CD14-positive monocyte (primary cell): ENCODE results near the gene SETDB1. TPM values are rescaled to one million over a fixed set of nuclear protein-coding genes. Genes with fewer than 3 reads are reported as not detected.

Experiments used
- DNase-seq, 3 donors: peaks; one replicate each; pipeline ENCODE4 v3.0.0-alpha.2; 2011 to 2022
- H2AFZ ChIP-seq: 2 replicates; pipeline ENCODE4 v1.6.0; 2012; ENCODE audit warnings: mild to moderate bottlenecking, low read depth, low read length, inconsistent platforms; ENCODE audit not compliant: insufficient read depth, poor library complexity, severe bottlenecking
- H3K27ac ChIP-seq, 2 donors: 1 replicate in 1 of 2; 2 replicates in 1 of 2; pipeline ENCODE4 v1.5.1; 2012 to 2013; ENCODE audit warnings: low read length in 2 of 2, control low read depth in 1 of 2, inconsistent platforms in 1 of 2, low read depth in 1 of 2, mild to moderate bottlenecking in 1 of 2
- H3K27me3 ChIP-seq, 2 donors: one replicate each; pipeline versions ENCODE4 v1.6.0 to v1.6.1; 2011 to 2013; ENCODE audit warnings: low read length in 2 of 2; ENCODE audit not compliant: control insufficient read depth in 2 of 2, insufficient read depth in 2 of 2
- H3K36me3 ChIP-seq, 2 donors: replicated peaks in 1 of 2; 1 replicate in 1 of 2; 2 replicates in 1 of 2; pipeline versions ENCODE4 v1.5.1 to v1.6.1; 2012 to 2013; ENCODE audit warnings: low read length in 2 of 2, control low read depth in 1 of 2, inconsistent platforms in 1 of 2, mild to moderate bottlenecking in 1 of 2; ENCODE audit not compliant: insufficient read depth in 2 of 2, control insufficient read depth in 1 of 2
- H3K4me1 ChIP-seq, 2 donors: 1 replicate in 1 of 2; 2 replicates in 1 of 2; pipeline versions ENCODE4 v1.5.1 to v1.6.1; 2012 to 2013; ENCODE audit warnings: low read length in 2 of 2, control low read depth in 1 of 2, inconsistent platforms in 1 of 2, mild to moderate bottlenecking in 1 of 2, moderate library complexity in 1 of 2; ENCODE audit not compliant: insufficient read depth in 2 of 2, control insufficient read depth in 1 of 2
- H3K4me2 ChIP-seq: replicated peaks from 2 replicates; pipeline ENCODE3; 2012; ENCODE audit warnings: low read length, moderate library complexity, mild to moderate bottlenecking; ENCODE audit not compliant: poor library complexity, severe bottlenecking; ENCODE audit errors: extremely low read depth
- H3K4me3 ChIP-seq, 3 experiments: fragments of 200-600 bp in 1 of 3; sonication (generic) in 1 of 3; replicated peaks in 1 of 3; 1 replicate in 2 of 3; 2 replicates in 1 of 3; pipeline ENCODE4 v1.5.1; 2011 to 2013; ENCODE audit warnings: low read length in 3 of 3, mild to moderate bottlenecking in 3 of 3, control low read depth in 2 of 3, low read depth in 2 of 3, inconsistent platforms in 1 of 3, moderate library complexity in 1 of 3
- H3K79me2 ChIP-seq: 2 replicates; pipeline ENCODE4 v1.6.0; 2012; ENCODE audit warnings: mild to moderate bottlenecking, control low read depth, inconsistent platforms, low read length, moderate library complexity; ENCODE audit not compliant: insufficient read depth
- H3K9ac ChIP-seq: 2 replicates; pipeline ENCODE4 v1.6.0; 2017; ENCODE audit warnings: low read length, mild to moderate bottlenecking; ENCODE audit not compliant: insufficient read depth, poor library complexity, severe bottlenecking
- H3K9me3 ChIP-seq, 2 donors: replicated peaks in 1 of 2; 1 replicate in 1 of 2; 2 replicates in 1 of 2; pipeline versions ENCODE4 v1.5.1 to v1.6.1; 2012 to 2013; ENCODE audit warnings: low read length in 2 of 2, control low read depth in 1 of 2; ENCODE audit not compliant: control insufficient read depth in 1 of 2, insufficient read depth in 1 of 2
- H4K20me1 ChIP-seq: 2 replicates; pipeline ENCODE4 v1.6.0; 2012; ENCODE audit warnings: mild to moderate bottlenecking, low read length, control low read depth, moderate library complexity; ENCODE audit not compliant: insufficient read depth
- H3K27ac Mint-ChIP-seq, 7 donors: one replicate each; pipeline ENCODE4 v1.8.0; 2020; ENCODE audit warnings: mild to moderate bottlenecking in 7 of 7, mixed read lengths in 7 of 7, moderate library complexity in 6 of 7, inconsistent platforms in 2 of 7
- H3K27me3 Mint-ChIP-seq, 3 donors: one replicate each; pipeline ENCODE4 v1.8.0; 2021 to 2022; ENCODE audit warnings: low read depth in 3 of 3, mild to moderate bottlenecking in 3 of 3, mixed read lengths in 3 of 3, moderate library complexity in 3 of 3, inconsistent platforms in 1 of 3
- H3K36me3 Mint-ChIP-seq, 2 donors: one replicate each; pipeline ENCODE4 v1.8.0; 2020; ENCODE audit warnings: mixed read lengths in 2 of 2, inconsistent platforms in 1 of 2, mild to moderate bottlenecking in 1 of 2
- H3K4me1 Mint-ChIP-seq: one replicate; pipeline ENCODE4 v1.8.0; 2020; ENCODE audit warnings: mild to moderate bottlenecking, mixed read lengths
- H3K4me3 Mint-ChIP-seq, 2 donors: one replicate each; pipeline ENCODE4 v1.8.0; 2020; ENCODE audit warnings: mild to moderate bottlenecking in 2 of 2, mixed read lengths in 2 of 2, moderate library complexity in 1 of 2
- H3K9me3 Mint-ChIP-seq, 7 donors: one replicate each; pipeline ENCODE4 v1.8.0; 2020 to 2022; ENCODE audit warnings: mixed read lengths in 7 of 7, mild to moderate bottlenecking in 6 of 7, moderate library complexity in 6 of 7, inconsistent platforms in 2 of 7
- CTCF ChIP-seq: fragments of 200-600 bp; IDR thresholded peaks from one replicate; pipeline ENCODE4 v1.8.0; 2022; ENCODE audit warnings: antibody characterized with exemption, mild to moderate bottlenecking
- WGBS: methylation state at CpG from one replicate; pipeline ENCODE4 v1.1.5; 2013; ENCODE audit warnings: missing lambda C conversion rate; ENCODE audit not compliant: insufficient coverage; 5-methylcytosine and 5-hydroxymethylcytosine counted together
- intact Hi-C, 2 donors: fragments of 100-400 bp; cut with micrococcal nuclease; formaldehyde crosslinking; loops; one replicate each; pipeline versions ENCODE4 v1.15.0 to v1.15.1; 2023
- polyA plus RNA-seq, 3 donors: library from polyadenylated mRNA; depleted of rRNA in 1 of 3; unstranded in 2 of 3; stranded (reverse) in 1 of 3; fragments of 300-500 nt in 2 of 3; fragments of >200 nt in 1 of 3; fragmentation: Illumina TruSeq in 2 of 3; gene quantifications; 1 replicate in 2 of 3; 2 replicates in 1 of 3; pipeline ENCODE4 v1.2.3, GENCODE V29; 2012 to 2021

SETDB1 gene
- polyA plus RNA-seq, 3 donors, result 13.9 to 69.4 (median 15.5) TPM

- peaks cover 3 to 18% (median 13%) of the 10 kb centered on the region in 7 donors for H3K9me3 Mint-ChIP-seq
- Histone ChIP-seq H3K9me3 (peaks cover 10 to 13% of the 10 kb centered on the region in 2 donors), H4K20me1 (peaks cover 34% of the 10 kb centered on the region), H3K36me3 (peaks cover 61 to 87% of the 10 kb centered on the region in 2 donors), H3K27me3 (no peaks in the 10 kb centered on the region), H2AFZ (no peak overlapping the region), H3K4me2 (no peak overlapping the region), H3K79me2 (peaks cover 78% of the 10 kb centered on the region), H3K4me3 (no peak overlapping the region), H3K4me1 (peaks cover 16 to 18% of the 10 kb centered on the region in 2 donors), H3K27ac (no peak overlapping the region), H3K9ac (no peak overlapping the region)
- no peak overlapping the region for H3K4me3 Mint-ChIP-seq
- intact Hi-C loops, result no loop called here
- peaks cover 24% of the 10 kb centered on the region for H3K4me1 Mint-ChIP-seq
- H3K36me3 Mint-ChIP-seq, result peaks cover 49 to 86% of the 10 kb centered on the region in 2 donors
- H3K27me3 Mint-ChIP-seq, result no peaks in the 10 kb centered on the region
- WGBS, result no CpG with 5 or more reads among the region's 1 CpG
- H3K27ac Mint-ChIP-seq, result no peak overlapping the region
- no peak for DNase-seq
- no peak for TF ChIP-seq CTCF
Measured at GRCh38 chr1:150931773-150932172, 5.6 kb downstream of the SETDB1 start.

GRCh38 chr1:150944856-150945255, 18.7 kb downstream of the SETDB1 start:
- WGBS, result 93% methylated on average over 2 of the region's 5 CpGs
- intact Hi-C loops, result loop anchor here (5.0 to 10.0 kb wide), 2 partner anchors 190 to 208 kb away; no protein-coding TSS in a partner anchor
- no peaks in the 10 kb centered on the region for H3K9me3 Mint-ChIP-seq

More at GRCh38 chr1:150944856-150945255, 18.7 kb downstream of the SETDB1 start:
- no peak for DNase-seq
- H4K20me1 ChIP-seq, result peaks cover 3% of the 10 kb centered on the region
- no peaks in the 10 kb centered on the region for H3K27me3 ChIP-seq
- TF ChIP-seq CTCF, result no peak
- H3K9me3 ChIP-seq, result no peaks in the 10 kb centered on the region
- no peaks in the 10 kb centered on the region for H3K4me1 ChIP-seq
- H3K9ac ChIP-seq, result no peak overlapping the region
- H3K4me3 ChIP-seq, result no peak overlapping the region
- H3K27ac Mint-ChIP-seq, result peak overlapping the region in 1 of 7 donors; percentile 21
- no peaks in the 10 kb centered on the region for H3K27me3 Mint-ChIP-seq
- no peak overlapping the region for H2AFZ ChIP-seq
- no peak overlapping the region for H3K4me2 ChIP-seq
- peaks cover 79 to 100% of the 10 kb centered on the region in 2 donors for H3K36me3 Mint-ChIP-seq
- no peaks in the 10 kb centered on the region for H3K4me1 Mint-ChIP-seq
- no peaks in the 10 kb centered on the region for H3K79me2 ChIP-seq
- no peak overlapping the region for H3K27ac ChIP-seq
- peaks cover 87 to 100% of the 10 kb centered on the region in 2 donors for H3K36me3 ChIP-seq
- no peak overlapping the region for H3K4me3 Mint-ChIP-seq
